Colonic mucosa (tissue), 4 donors: ENCODE data around the gene LCP2. TPM values are rescaled to one million over a fixed set of nuclear protein-coding genes. Genes with fewer than 3 reads are reported as not detected.

ENCODE experiments used
- DNase-seq: peaks from one replicate; pipeline ENCODE4 v3.0.0-alpha.2; 2020
- H3K27ac ChIP-seq: fragments of 200-600 bp; one replicate; pipeline ENCODE4 v1.8.0; 2021
- H3K27me3 ChIP-seq: fragments of 200-600 bp; one replicate; pipeline ENCODE4 v1.8.0; 2021
- H3K36me3 ChIP-seq: fragments of 200-600 bp; one replicate; pipeline ENCODE4 v1.8.0; 2021
- H3K4me1 ChIP-seq: fragments of 200-600 bp; one replicate; pipeline ENCODE4 v1.8.0; 2021; ENCODE audit warnings: mild to moderate bottlenecking
- H3K4me3 ChIP-seq: fragments of 200-600 bp; one replicate; pipeline ENCODE4 v1.8.0; 2021
- H3K9ac ChIP-seq, 2 donors: one replicate each; pipeline ENCODE4 v1.7.0; 2013; ENCODE audit warnings: control low read depth in 2 of 2, low read depth in 2 of 2, low read length in 2 of 2
- H3K9me3 ChIP-seq: fragments of 200-600 bp; one replicate; pipeline ENCODE4 v1.8.0; 2021
- intact Hi-C: fragments of 100-400 bp; cut with DNase I; formaldehyde crosslinking; loops from one replicate; pipeline ENCODE4 v1.14.1; 2022
- total RNA-seq, 2 donors: library from RNA; stranded (reverse); fragmentation: NEBNext Ultra II Directional in 1 of 2; extraction: Animal tissue kit (Norgen Biotek cat#: 25700) in 1 of 2; gene quantifications; one replicate each; pipeline ENCODE4 v1.2.1, GENCODE V29; 2021
- TF ChIP-seq, protein P1 (sequence below): fragments of 200-600 bp; IDR thresholded peaks from one replicate; pipeline ENCODE4 v1.8.0; 2022; ENCODE audit warnings: antibody characterized with exemption, mild to moderate bottlenecking
- donor health status: healthy.
- donor health status: DM: no; HTN: no; CAD: no.
- donor health status: DM: no; HTN: no; CAD: no.

LCP2 gene
- total RNA-seq, 2 donors from 2014 or later = 8.0 to 13.4 TPM

DNA sequence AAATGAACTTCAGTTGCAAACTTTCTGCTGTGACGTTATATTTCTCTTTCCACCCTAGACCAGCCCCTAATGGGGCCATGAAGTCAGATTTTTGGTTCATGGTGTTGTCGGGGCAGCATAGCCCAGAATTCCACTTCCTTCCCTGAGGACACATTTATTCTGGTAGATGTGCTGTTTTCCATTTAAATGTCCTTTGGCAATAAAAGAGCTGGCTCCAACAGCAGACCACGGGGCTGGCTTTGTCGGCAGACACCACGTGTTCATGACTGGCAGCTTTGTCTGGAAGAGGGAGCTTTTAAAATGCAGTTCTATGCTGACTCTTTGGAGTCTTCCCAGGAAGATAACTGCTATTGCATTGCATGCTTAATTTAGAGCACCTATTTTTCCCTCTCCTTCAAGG lies 17.6 kb upstream of the LCP2 start:
- H3K4me3 ChIP-seq = no peak overlapping the region
- H3K36me3 ChIP-seq = no peaks in the 10 kb centered on the region
- intact Hi-C loops = no loop called here
- no peak for DNase-seq
- H3K27me3 ChIP-seq = no peaks in the 10 kb centered on the region
- H3K27ac ChIP-seq = no peak overlapping the region
- no peaks in the 10 kb centered on the region for H3K9me3 ChIP-seq
- TF ChIP-seq, protein P1, sequence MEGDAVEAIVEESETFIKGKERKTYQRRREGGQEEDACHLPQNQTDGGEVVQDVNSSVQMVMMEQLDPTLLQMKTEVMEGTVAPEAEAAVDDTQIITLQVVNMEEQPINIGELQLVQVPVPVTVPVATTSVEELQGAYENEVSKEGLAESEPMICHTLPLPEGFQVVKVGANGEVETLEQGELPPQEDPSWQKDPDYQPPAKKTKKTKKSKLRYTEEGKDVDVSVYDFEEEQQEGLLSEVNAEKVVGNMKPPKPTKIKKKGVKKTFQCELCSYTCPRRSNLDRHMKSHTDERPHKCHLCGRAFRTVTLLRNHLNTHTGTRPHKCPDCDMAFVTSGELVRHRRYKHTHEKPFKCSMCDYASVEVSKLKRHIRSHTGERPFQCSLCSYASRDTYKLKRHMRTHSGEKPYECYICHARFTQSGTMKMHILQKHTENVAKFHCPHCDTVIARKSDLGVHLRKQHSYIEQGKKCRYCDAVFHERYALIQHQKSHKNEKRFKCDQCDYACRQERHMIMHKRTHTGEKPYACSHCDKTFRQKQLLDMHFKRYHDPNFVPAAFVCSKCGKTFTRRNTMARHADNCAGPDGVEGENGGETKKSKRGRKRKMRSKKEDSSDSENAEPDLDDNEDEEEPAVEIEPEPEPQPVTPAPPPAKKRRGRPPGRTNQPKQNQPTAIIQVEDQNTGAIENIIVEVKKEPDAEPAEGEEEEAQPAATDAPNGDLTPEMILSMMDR = no peak
- no peaks in the 10 kb centered on the region for H3K4me1 ChIP-seq
- H3K9ac ChIP-seq = no peak overlapping the region

DNA sequence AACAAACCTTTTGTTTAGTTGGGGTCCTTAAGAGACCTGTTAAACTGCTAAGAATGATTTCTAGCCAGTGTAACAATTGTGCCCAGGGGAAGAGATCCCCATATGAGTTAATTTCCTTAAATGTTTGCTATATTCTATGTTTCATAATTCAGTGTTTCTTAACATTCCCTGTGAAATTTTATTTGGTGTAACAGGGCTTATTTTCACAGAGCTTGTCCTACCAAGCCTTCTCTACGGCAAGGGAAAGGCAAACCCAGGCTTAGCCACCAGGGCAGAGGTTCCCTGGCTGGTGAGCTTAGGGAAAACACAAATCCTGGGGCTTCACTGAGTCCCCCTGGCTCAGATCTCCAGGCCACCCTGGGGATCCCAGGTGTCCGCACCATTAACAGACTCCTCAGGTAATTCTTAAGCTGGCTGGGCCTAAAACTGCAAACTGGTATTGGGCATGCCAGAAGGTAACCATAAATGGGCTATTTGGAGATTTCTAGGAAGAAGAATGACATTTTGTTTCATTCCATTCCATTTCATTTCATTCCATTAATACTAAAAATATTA lies 17.0 kb upstream of the LCP2 start:
- no peak overlapping the region for H3K9ac ChIP-seq
- no peaks in the 10 kb centered on the region for H3K9me3 ChIP-seq
- no peak overlapping the region for H3K27ac ChIP-seq
- DNase-seq = no peak
- TF ChIP-seq, protein P1 = no peak
- intact Hi-C loops = no loop called here
- H3K4me1 ChIP-seq = no peaks in the 10 kb centered on the region
- no peak overlapping the region for H3K4me3 ChIP-seq
- H3K27me3 ChIP-seq = no peaks in the 10 kb centered on the region
- no peaks in the 10 kb centered on the region for H3K36me3 ChIP-seq

DNA sequence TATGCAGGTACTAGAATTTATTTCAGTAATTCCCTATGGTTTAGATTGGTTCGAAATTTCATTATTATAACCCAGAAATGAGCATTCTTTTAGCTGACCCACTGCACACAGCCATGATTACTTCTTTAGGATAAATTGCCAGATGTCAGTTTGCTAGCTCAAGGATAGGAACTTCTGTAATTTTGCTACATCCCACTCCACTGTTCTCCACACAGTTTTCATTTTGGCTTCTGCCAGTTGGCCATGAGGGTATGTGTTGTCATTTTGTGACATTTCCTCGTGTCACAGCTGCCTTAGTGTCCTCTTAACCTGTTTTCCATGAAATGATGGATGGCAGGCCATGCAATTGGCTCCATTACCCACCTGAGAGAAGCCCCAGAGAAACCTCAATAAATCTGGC lies 16.2 kb upstream of the LCP2 start:
- intact Hi-C loops = no loop called here
- H3K27me3 ChIP-seq = no peaks in the 10 kb centered on the region
- DNase-seq = no peak
- H3K4me1 ChIP-seq = no peaks in the 10 kb centered on the region
- TF ChIP-seq, protein P1 = no peak
- H3K4me3 ChIP-seq = no peak overlapping the region
- H3K9ac ChIP-seq = no peak overlapping the region
- H3K27ac ChIP-seq = no peak overlapping the region
- H3K36me3 ChIP-seq = no peaks in the 10 kb centered on the region
- no peaks in the 10 kb centered on the region for H3K9me3 ChIP-seq

DNA sequence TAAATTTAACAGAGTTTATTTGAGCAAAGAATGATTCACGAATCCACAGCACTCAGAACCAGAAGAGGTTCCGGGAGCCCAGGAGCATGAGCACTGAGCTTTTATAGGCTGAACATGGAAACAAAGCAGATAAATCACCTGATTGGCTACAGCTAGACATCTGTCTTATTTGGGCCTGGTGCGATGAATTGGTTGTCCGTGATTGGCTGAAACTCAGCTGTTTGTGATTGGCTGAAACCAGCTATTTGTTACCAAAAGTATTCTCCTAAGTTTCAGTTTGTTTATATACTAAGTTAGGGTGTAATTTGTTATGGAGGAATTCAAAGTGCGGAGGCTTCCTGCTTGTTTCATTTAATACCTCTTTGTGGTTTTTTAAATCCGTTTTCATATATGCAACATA lies 15.8 kb upstream of the LCP2 start:
- H3K9me3 ChIP-seq = no peaks in the 10 kb centered on the region
- H3K27ac ChIP-seq = peak overlapping the region; percentile 10
- no peak overlapping the region for H3K9ac ChIP-seq
- no peak for DNase-seq
- no peaks in the 10 kb centered on the region for H3K27me3 ChIP-seq
- H3K36me3 ChIP-seq = no peaks in the 10 kb centered on the region
- TF ChIP-seq, protein P1 = no peak
- intact Hi-C loops = no loop called here
- no peak overlapping the region for H3K4me3 ChIP-seq
- no peaks in the 10 kb centered on the region for H3K4me1 ChIP-seq

DNA sequence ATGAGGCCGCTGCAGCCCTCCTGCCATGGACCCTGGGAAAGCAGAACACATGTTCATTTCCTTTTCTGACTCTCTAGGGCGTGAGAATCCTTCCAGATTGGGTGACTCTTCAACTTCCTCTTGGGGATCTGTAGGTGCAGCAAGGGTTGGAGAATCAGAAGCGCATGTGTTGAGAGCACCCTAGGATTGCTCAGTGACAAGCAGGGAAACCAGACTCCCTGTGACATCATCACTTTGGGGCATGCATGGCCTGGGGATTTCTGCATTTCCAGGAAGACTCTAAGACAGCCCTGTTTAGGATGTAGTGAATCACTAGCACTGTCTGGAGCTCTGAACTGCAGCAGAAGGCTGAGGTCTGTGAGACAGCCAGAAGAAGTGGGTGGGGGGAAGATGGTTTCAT lies 15.1 kb upstream of the LCP2 start:
- H3K36me3 ChIP-seq = no peaks in the 10 kb centered on the region
- TF ChIP-seq, protein P1 = no peak
- no peaks in the 10 kb centered on the region for H3K4me1 ChIP-seq
- H3K9ac ChIP-seq = no peak overlapping the region
- H3K4me3 ChIP-seq = no peak overlapping the region
- intact Hi-C loops = no loop called here
- DNase-seq = no peak
- H3K27me3 ChIP-seq = no peaks in the 10 kb centered on the region
- H3K27ac ChIP-seq = peak overlapping the region; percentile 10
- H3K9me3 ChIP-seq = no peaks in the 10 kb centered on the region

DNA sequence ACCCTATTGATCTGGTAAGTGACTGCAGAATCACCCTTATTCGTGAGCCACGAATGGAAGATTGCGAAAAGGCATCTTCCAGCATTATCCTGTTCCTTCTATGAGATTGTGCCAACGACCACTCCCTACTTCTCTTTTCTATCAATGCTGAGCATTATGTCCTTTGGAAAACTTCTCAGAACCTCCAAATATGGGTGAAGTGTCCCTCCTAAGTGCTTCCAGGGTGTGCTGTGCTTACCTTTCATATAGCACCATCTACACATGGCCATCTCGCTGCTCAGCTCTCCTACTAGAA lies 14.7 kb upstream of the LCP2 start:
- H3K4me1 ChIP-seq = no peaks in the 10 kb centered on the region
- no peaks in the 10 kb centered on the region for H3K27me3 ChIP-seq
- H3K36me3 ChIP-seq = no peaks in the 10 kb centered on the region
- no peak overlapping the region for H3K9ac ChIP-seq
- intact Hi-C loops = no loop called here
- no peaks in the 10 kb centered on the region for H3K9me3 ChIP-seq
- H3K4me3 ChIP-seq = no peak overlapping the region
- no peak for DNase-seq
- peak overlapping the region; percentile 10 for H3K27ac ChIP-seq
- TF ChIP-seq, protein P1 = no peak
